Measurements from ENCODE around the gene ZNF575.
"Not testable (repeated sequence)": the region's sequence is repeated elsewhere in the genome, so short reads cannot be mapped to it uniquely, and the experiment has no call there.

Gene ZNF575

GRCh38 chr19:43512399-43512798, 20.6 kb upstream of the ZNF575 start:
- not testable (repeated sequence) for DNase-seq

DNA sequence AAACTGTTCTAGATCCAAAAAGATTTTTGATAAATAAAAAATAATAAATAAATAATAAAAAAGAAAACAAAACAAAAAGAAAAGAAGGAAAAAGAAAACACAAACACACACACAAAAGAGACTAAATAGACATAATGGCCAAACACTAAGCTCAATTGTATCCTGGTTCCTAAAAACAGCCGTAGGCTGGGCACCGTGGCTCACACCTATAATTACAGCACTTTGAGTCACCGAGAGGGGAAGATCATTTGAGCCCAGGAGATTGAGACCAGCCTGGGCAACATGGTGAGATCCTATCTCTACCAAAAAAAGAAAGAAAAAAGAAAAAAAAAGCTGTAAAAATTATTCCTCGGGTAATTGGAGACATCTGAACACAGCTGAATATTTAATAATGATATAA, 14.9 kb upstream of the ZNF575 start:
- DNase-seq: no peak

GRCh38 chr19:43519436-43520088, 13.4 kb upstream of the ZNF575 start:
- peak; percentile 78 for DNase-seq

- DNase-seq: no peak
These were observed 10.1 kb upstream of the ZNF575 start for GRCh38 chr19:43522929-43523328.

- DNase-seq: not testable (repeated sequence)
These were observed 9.3 kb upstream of the ZNF575 start for GRCh38 chr19:43523696-43524095.

- peak; percentile 91 for DNase-seq
These were observed 7.8 kb upstream of the ZNF575 start for GRCh38 chr19:43524922-43525835.

GRCh38 chr19:43525836-43526771, 6.9 kb upstream of the ZNF575 start:
- DNase-seq: peak; percentile 27

DNA sequence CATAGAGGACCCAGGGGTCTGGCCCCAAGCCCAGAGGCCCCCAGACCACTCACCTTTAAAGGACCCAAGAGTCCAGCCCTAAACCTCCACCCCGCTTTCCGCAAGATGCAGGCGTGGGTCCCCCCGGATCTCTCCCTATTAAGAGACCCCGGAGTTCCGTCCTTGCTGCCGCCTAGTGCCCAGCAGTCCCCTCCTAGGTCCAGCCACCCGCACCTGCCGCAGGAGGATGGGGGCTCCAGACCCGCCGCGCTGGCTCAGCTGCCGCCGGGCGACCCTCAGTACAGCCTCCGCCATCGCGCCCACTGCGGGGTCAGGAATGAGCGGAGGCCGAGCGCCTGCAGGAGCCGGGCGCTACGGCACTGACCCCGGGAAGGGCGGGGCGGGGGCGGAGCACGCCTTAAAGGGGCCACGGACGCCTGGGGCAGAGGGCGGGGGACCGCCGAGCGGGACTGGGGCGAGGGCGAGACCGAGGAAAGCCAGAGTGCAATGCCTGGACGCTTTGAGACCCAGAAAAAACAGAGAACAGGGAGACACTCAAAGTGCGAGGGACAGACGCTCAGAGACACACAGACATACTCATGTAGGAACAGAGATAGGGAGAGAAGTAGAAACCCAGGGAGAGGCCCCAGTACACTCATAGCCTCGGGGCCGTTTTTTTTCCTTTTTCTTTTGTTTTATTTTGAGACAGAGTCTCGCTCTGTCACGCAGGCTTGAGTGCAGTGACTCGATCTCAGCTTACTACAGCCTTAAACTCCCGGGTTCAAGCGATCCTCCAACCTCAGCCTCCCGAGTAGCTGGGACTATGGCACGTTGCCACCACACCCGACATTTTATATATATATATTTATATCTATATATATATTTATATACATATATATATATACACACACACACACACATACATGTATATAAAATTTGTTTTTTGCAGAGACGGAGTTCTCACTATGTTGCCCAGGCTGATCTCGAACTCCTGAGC, 5.8 kb upstream of the ZNF575 start, which contains the start of gene ETHE1:
Gene ETHE1, minus strand, starts transcription at position 318 of the 976 bp plus-strand sequence. Its CDS starts 24 bp downstream, at position 294.
- peak; percentile 80 for DNase-seq

GRCh38 chr19:43527860-43528622, 4.9 kb upstream of the ZNF575 start:
- peak; percentile 33 for DNase-seq

DNA sequence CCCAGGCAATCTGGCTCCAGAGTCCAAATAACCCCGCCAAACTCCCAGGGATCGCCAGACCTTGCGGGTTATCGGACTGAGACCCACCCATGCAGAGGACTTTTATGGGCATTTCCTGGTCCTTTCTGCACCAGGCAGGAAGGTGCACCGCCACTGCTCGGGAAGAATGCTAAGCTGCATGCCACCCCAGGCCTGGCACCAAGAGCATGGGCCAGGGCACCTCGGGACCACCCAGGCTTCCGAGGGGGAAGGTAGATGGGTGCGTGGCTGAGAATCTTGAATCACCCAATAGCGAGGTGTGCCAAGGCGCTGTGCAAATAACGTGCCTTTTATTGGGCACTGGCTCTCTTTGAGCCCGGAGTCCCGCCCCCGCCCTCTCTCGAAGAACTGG, 422 bp upstream of the ZNF575 start:
- peak; percentile 77 for DNase-seq

- DNase-seq: peak; percentile 100
These were observed 737 bp downstream of the ZNF575 start for GRCh38 chr19:43533546-43534304.

GRCh38 chr19:43534305-43534815, 1.4 kb downstream of the ZNF575 start:
- DNase-seq: no peak

DNA sequence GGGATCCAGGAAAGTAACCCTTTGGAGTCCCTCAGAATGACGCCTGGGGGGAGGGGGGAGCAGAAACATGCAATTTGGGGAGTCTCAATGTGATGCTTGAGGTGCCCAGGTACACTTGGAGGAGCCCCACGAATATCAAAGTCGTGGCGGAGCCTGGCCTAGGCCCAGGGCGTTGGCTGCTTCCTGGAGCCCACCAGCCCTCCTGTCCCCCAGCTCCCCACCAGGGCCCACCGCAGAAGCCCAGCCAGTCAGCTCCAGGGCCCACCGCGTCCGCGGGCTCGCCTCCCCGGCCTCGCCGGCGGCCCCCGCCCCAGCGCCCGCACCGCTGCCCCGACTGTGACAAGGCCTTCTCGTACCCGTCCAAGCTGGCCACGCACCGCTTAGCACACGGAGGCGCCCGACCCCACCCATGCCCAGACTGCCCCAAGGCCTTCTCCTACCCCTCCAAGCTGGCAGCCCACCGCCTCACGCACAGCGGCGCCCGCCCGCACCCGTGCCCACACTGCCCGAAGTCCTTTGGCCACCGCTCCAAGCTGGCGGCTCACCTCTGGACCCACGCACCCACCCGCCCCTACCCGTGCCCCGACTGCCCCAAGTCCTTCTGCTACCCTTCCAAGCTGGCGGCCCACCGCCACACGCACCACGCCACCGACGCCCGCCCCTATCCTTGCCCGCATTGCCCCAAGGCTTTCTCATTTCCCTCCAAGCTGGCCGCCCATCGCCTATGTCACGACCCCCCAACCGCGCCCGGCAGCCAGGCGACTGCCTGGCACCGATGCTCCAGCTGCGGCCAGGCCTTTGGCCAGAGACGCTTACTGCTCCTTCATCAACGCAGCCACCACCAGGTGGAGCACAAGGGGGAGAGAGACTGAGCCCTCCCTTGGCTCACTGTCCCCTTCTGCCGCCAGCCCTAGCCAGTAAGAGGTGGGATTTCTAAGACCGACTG, 2.1 kb downstream of the ZNF575 start:
- no peak for DNase-seq

DNA sequence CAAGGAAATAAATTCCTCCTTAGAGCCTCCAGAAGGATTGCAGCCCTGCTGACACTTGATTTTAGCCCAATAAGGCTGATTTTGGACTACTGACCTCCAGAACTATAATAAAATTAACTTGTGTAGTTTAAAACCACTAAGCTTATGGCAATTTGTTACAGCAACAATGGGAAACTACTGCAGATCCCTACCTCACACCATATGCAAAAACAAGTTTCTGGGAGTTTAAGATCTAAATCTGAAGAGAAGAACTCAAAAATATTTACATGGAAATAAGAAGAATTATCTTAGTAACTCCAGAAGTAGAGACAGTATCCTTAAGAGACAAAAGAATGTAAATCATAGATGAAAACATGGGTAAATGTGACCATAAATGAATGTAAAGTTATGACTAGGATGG, 5.9 kb downstream of the ZNF575 start:
- no peak for DNase-seq

DNA sequence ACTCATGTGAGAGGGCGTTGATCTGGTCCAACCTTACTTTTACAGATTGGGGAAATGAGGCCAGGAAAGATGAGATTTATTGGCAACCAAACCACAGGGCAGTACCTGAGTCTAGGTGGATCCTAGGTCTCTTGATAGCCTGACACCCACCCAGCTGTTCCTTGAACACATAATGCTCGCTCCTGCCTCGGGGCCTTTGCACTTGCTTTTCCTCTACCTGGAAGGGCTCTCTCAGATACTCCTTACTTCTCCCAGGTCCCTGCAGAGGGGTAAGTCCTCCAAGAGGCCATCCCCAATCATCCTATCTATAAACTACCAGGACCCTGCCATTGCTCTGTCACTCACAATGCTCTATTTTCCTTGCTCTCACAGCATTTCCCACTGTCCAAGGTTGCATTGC, 7.4 kb downstream of the ZNF575 start:
- DNase-seq: no peak

DNA sequence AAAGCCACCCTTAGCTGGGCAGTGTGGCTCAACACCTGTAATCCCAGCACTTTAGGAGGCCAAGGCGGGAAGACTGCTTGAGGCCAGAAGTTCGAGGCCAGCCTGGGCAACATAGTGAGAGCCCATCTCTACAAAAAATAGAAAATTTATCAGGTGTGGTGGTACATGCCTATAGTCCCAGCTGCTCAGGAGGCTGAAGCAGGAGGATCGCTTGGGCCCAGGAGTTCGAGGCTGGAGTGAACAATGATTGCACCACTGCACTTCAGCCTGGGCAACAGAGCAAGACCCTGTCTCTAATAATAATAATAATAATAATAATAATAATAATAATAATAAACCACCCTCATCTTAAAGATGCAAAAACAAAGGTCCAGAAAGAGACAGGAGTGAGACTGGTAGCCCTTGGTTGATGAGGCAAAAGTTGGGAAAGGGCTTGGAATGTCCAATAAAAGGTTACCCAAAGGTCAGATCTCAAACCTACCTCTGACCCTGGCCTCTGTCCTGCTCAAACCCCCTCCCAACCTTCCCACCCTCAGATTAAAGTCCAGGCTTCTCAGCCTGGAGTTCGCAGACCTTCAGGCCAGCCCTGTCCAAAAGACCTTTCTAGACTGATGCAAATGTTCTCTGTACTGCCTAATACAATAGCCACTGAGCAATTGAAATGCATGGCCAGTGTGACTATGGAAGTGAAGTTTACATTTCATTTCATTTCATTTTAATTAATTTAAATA, 9.1 kb downstream of the ZNF575 start:
- no peak for DNase-seq

- no peak for DNase-seq
These were observed 11.1 kb downstream of the ZNF575 start for GRCh38 chr19:43544077-43544476.

- DNase-seq: no peak
These were observed 12.3 kb downstream of the ZNF575 start for GRCh38 chr19:43545276-43545675.

All from MV-4-11 (cell line).